ENCODE results near the gene POLD4. TPM values are rescaled to one million over a fixed set of nuclear protein-coding genes. Genes with fewer than 3 reads are reported as not detected.

Gene POLD4
- total and polyA plus RNA-seq, 12 donors = 13.0 to 166 (median 95.6) TPM

GRCh38 chr11:67347964-67348749 lies 5.2 kb downstream of the POLD4 start:
- TF ChIP-seq POLR2A (IDR thresholded peaks at IDR 0.05) (no peak), CTCF (IDR thresholded peaks at IDR 0.05) (no peak)
- Histone ChIP-seq H3K36me3 (replicated peaks in 1 of 2) (no peaks in the 10 kb centered on the region), H3K27me3 (no peaks in the 10 kb centered on the region), H3K9me3 (replicated peaks in 1 of 3) (no peaks in the 10 kb centered on the region), H3K27ac (no peak overlapping the region), H3K4me1 (replicated peaks in 1 of 2) (peaks cover 18 to 25% of the 10 kb centered on the region in 2 donors), H3K4me3 (no peak overlapping the region)
- DNase-seq = no peak
- intact Hi-C loops (cut with DNase I) = loop anchor here in 1 of 2 donors (5.0 kb wide), 1 partner anchor 34 kb away; no protein-coding TSS in a partner anchor
- WGBS, 4 donors = 69 to 83% (median 81%) methylated on average over 9 to 11 of the region's 11 CpGs

- TF ChIP-seq CTCF (IDR thresholded peaks at IDR 0.05) = peak; percentile 26 to 56 (median 44)
- no peak for TF ChIP-seq POLR2A (IDR thresholded peaks at IDR 0.05)
- Histone ChIP-seq H3K36me3 (replicated peaks in 1 of 2) (no peaks in the 10 kb centered on the region), H3K27me3 (no peaks in the 10 kb centered on the region), H3K27ac (no peak overlapping the region), H3K9me3 (replicated peaks in 1 of 3) (no peaks in the 10 kb centered on the region), H3K4me1 (replicated peaks in 1 of 2) (peaks cover 0 to 6% of the 10 kb centered on the region in 2 donors), H3K4me3 (no peak overlapping the region)
- peak in 2 of 7 donors; percentile 46 to 61 for DNase-seq
- intact Hi-C loops (cut with DNase I) = loop anchor here in 1 of 2 donors (5.0 kb wide), 1 partner anchor 36 kb away; no protein-coding TSS in a partner anchor
- 67 to 71% (median 70%) methylated on average over 7 of the region's 7 CpGs for WGBS, 4 donors
Measured at GRCh38 chr11:67345920-67346819, 7.2 kb downstream of the POLD4 start.

- no peak for DNase-seq
- Histone ChIP-seq H3K4me3 (no peak overlapping the region), H3K36me3 (replicated peaks in 1 of 2) (no peaks in the 10 kb centered on the region), H3K27me3 (no peaks in the 10 kb centered on the region), H3K4me1 (replicated peaks in 1 of 2) (no peaks in the 10 kb centered on the region), H3K27ac (no peak overlapping the region), H3K9me3 (replicated peaks in 1 of 3) (no peaks in the 10 kb centered on the region)
- WGBS, 4 donors = 86 to 94% (median 88%) methylated on average over 8 of the region's 8 CpGs
- TF ChIP-seq POLR2A (IDR thresholded peaks at IDR 0.05) (no peak), CTCF (IDR thresholded peaks at IDR 0.05) (no peak)
- intact Hi-C loops (cut with DNase I) = loop anchor here in 1 of 2 donors (5.0 kb wide), 1 partner anchor 37 kb away; no protein-coding TSS in a partner anchor
Measured at GRCh38 chr11:67345247-67345919, 8.0 kb downstream of the POLD4 start.
